Stimulated activated CD4-positive, alpha-beta T cell treated with anti-CD3 and anti-CD28 coated beads, Interleukin-4, amount 100 ng/mL, for 48 hours (primary cell): ENCODE results near the gene RASAL2.
"Not testable (repeated sequence)": the region's sequence is repeated elsewhere in the genome, so short reads cannot be mapped to it uniquely, and the experiment has no call there.

Source experiments
- DNase-seq, 2 donors: peaks; one replicate each; pipeline ENCODE4 v3.0.0-alpha.2; 2020; ENCODE audit warnings: low read depth in 2 of 2

RASAL2 gene

DNA sequence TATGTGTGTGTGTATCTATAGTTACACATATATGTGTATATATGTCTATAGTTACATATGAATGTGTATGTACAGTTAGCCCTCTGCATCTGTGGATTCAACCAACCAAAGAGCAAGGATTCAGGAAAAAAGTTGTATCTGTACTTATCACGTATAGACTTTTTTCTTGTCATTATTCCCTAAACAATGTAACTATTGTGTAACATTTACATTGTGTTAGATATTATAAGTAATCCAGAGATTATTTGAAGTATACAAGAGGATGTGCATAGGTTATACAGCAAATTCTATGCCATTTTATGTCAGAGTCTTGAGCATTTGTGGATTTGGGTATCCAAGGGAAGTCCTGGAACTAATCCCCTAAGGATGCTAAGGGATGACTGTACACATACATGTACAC, 71.3 kb downstream of the RASAL2 start:
- DNase-seq = no peak

DNA sequence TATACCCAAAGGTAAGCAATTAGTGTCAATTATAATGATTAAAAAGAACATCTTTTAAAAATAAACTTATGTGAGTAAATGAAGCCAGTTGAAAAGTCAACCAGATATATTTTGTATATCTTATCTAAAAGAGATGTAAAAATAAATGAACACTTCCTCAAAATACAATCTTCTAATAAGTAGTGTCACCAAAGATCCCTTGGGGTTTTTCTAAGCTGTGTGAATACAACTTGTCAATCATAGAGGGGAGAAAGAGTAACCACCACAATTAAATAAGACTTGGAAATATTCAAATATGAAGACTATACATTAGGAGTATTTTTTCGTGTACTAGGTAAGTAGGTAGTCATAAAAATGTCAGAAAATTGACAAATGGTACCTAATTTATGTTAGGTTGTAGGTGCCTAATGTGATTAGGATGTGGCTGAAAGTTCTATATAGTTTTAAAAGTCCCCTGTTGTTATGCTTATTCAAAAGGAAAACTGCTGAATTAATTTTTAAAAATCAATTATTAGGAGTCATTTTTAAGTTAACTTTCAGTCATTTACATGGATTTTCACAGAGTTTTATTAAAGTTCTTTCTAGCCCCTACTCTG, 72.6 kb downstream of the RASAL2 start:
- DNase-seq = no peak

GRCh38 chr1:178168536-178168935, 74.6 kb downstream of the RASAL2 start:
- no peak for DNase-seq

GRCh38 chr1:178169649-178170048, 75.7 kb downstream of the RASAL2 start:
- DNase-seq = no peak

GRCh38 chr1:178172939-178173338, 79.0 kb downstream of the RASAL2 start:
- DNase-seq = no peak

- no peak for DNase-seq
These were observed 80.6 kb downstream of the RASAL2 start for GRCh38 chr1:178174539-178174938.

DNA sequence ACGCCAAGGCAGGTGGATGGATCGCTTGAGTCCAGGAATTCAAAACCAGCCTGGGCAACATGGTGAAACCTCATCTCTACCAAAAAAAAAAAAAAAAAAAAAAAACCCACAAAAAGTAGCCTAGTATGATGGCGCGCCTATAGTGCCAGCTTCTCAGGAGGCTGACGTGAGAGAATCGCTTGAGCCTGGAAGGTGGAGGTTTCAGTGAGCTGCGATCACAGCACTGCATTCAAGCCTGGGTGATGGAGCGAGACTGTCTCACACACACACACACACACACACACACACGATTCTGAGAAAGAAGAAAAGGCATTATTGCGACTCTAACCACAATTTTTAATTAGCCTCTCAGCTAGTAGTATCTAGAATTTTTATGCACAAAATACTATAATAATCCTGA, 86.5 kb downstream of the RASAL2 start:
- no peak for DNase-seq

DNA sequence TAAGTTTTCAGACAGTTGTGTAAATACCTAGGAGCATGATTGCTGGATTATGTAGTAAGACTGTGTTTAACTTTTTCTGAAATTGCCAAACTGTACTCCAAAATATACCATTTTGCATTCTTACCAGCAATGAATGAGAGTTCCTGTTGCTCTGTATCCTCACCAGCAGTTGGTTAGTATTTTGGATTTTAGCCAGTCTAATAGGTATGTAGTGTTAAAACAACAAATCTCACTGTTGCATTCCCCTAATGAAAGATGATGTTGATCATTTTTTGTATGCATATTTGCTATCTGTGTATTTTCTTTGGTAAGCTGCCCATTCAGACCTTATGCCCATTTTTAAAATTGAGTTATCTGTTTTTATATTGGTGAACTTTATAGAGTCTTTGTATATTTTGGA, 89.9 kb downstream of the RASAL2 start:
- no peak for DNase-seq

DNA sequence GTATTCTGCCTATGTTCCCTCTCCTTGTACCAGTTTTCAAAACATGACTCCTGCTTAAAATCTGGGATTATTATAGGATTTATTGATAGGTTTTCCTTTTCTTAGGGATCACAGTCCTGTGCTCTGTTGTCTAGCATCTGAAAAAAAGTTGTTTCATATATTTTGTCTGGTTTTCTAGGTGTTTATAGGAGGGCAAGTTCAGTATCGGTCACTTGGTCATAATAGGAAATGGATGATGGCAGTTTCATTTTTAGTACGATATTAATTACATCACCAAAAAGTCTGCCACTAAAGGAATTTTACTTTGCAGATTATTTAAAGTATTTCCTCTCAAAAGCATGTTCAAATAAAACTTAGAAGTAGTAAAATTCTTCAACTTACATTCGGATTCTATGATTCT, 94.4 kb downstream of the RASAL2 start:
- no peak for DNase-seq

- no peak for DNase-seq
These were observed 95.9 kb downstream of the RASAL2 start for GRCh38 chr1:178189814-178190213.

- no peak for DNase-seq
These were observed 97.0 kb downstream of the RASAL2 start for GRCh38 chr1:178190881-178191280.

- DNase-seq = no peak
These were observed 98.8 kb downstream of the RASAL2 start for GRCh38 chr1:178192686-178193085.

- DNase-seq = no peak
These were observed 102.7 kb downstream of the RASAL2 start for GRCh38 chr1:178196631-178197030.

GRCh38 chr1:178202095-178202494, 108.2 kb downstream of the RASAL2 start:
- not testable (repeated sequence) for DNase-seq

DNA sequence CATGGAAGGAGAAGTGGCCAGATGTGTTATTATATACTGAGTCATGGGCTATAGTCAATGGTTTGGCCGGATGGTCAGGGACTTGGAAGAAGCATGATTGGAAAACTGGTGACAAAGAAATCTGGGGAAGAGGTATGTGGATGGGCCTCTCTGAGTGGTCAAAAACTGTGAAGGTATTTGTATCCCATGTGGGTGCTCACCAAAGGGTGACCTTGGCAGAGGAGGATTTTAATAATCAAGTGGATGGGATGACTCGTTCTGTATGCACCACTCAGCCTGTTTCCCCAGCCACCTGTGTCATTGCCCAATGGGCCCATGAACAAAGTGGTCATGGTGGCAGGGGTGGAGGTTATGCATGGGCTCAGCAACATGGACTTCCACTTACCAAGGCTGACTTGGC, 108.6 kb downstream of the RASAL2 start:
- not testable (repeated sequence) for DNase-seq

DNA sequence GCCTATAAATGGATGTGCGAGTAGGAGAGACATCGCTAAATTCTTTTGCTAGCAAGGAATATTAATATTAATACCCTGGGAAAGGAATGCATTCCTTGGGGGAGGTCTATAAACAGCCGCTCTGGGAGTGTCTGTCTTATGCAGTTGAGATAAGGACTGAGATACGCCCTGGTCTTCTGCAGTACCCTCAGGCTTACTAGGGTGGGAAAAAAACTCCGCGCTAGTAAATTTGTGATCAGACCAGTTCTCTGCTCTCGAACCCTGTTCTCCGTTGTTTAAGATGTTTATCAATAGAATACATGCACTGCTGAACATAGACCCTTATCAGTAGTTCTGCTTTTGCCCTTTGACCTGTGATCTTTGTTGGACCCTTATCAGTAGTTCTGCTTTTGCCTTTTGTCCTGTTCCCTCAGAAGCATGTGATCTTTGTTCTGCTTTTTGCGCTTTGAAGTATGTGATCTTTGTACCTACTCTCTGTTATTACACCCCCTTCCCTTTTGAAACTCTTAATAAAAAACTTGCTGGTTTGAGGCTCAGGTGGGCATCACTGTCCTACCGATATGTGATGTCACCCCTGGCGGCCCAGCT, 114.5 kb downstream of the RASAL2 start:
- not testable (repeated sequence) for DNase-seq

DNA sequence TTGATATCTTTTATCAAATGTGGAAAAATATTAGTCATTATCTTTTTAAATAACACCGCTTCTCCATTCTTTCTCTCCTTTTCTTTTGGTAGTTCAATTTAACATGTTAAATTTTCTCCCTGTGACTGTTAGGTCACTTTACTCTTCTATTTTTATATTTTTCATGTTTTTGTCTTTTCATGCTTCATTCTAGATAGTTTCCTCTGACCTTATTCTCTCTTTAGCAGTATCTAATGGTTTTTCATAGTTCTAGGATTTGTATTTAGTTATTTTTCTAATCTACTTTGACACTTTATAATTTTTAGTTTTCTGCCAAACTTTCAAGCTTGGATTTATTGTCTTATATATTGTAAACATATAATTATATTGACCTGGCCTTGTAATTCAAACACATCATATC, 116.0 kb downstream of the RASAL2 start:
- DNase-seq = no peak

DNA sequence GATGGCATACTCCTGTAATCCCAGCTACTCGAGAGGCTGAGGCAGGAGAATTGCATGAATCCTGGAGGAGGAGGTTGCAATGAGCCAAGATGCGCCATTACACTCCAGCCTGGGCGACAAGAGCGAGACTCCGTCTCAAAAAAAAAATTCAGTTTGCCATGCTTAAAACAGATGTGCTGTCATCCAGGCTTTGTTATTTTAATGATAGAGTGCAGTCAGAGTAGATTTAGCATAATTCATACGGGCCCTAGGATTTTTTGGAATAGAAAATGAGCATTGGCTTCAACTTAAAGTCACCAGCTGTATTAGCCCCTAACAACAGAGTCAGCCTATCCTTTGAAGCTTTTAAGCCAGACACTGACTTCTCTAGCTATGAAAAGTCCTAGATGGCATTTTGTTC, 124.6 kb downstream of the RASAL2 start:
- no peak for DNase-seq

GRCh38 chr1:178220094-178220493, 126.2 kb downstream of the RASAL2 start:
- no peak for DNase-seq

- DNase-seq = no peak
These were observed 129.4 kb downstream of the RASAL2 start for GRCh38 chr1:178223289-178223688.

GRCh38 chr1:178224358-178224757, 130.5 kb downstream of the RASAL2 start:
- no peak for DNase-seq

GRCh38 chr1:178230881-178231409, 137.0 kb downstream of the RASAL2 start:
- DNase-seq = no peak

DNA sequence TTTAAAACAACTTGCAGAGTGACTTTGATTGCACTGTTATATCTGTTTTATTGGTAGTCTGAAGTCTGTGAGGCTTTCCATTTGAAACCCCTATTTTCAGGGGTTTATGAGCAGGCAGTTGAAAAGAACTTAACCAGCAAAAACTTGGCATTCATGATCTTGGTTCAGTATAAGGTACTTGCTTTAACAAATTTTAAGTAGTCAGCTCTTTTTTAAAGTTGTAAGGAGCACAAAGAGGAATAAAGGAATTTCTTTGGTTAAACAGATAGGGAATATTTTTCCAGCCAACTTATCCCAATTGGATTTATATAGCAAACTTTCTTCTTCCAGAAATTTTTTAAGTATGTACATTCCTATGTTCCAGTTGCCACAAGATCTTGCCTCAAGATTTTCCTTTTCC, 138.2 kb downstream of the RASAL2 start:
- no peak for DNase-seq

DNA sequence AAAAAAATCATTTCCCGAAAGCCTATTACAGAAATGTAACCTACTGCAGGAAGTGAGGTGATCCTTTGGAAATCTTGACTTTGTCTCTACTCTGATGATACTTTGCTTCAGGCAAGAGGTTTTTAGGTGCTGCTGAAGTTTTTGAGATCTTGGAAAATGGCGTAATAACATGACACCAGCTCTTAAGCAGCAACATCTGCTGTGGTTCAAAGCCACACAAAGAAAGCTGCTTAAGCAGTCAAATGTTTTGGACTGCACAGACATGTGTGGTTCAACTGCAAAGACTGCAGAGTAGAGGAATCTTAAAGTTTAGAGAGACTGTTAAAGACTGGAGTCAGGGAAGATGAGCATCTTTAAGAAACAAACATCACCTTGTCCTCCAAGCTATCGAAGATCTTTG, 139.0 kb downstream of the RASAL2 start:
- DNase-seq = no peak
